H1 (cell line): ENCODE measurements around the gene LPCAT1. TPM values are rescaled to one million over a fixed set of nuclear protein-coding genes. Genes with fewer than 3 reads are reported as not detected.

Source experiments
- ASH2L ChIP-seq: fragments of 200-600, 300-600 bp; sonication (generic); IDR thresholded peaks from one replicate; pipeline ENCODE4 v1.7.1; 2017; ENCODE audit warnings: low read length
- JUN ChIP-seq: IDR thresholded peaks from 2 replicates; pipeline ENCODE4 v1.6.1; 2011; ENCODE audit warnings: low read depth, mild to moderate bottlenecking, improper control_type of control experiment, low read length
- JUND ChIP-seq: IDR thresholded peaks from 2 replicates; pipeline ENCODE4 v1.6.1; 2011; ENCODE audit warnings: mild to moderate bottlenecking, improper control_type of control experiment, low read length
- YY1 ChIP-seq: IDR thresholded peaks from 2 replicates; pipeline ENCODE4 v1.6.1; 2011; ENCODE audit warnings: low read depth, mild to moderate bottlenecking, low read length
- polyA plus RNA-seq, 7 experiments: library from polyadenylated mRNA; depleted of rRNA in 3 of 7; stranded (reverse) in 5 of 7; unstranded in 2 of 7; fragments of >200 nt in 5 of 7; fragments of 200-250 nt in 2 of 7; gene quantifications; 1 replicate in 5 of 7; 2 replicates in 1 of 7; 4 replicates in 1 of 7; pipeline versions ENCODE4 v1.2.1 to v1.2.3, GENCODE V29; 2011 to 2013; ENCODE audit warnings: missing spikeins in 2 of 7, mixed read lengths in 2 of 7
- total RNA-seq: library from RNA; stranded (reverse); fragmentation: NEBNext Ultra II Directional; extraction: Animal tissue kit (Norgen Biotek cat#: 25700); gene quantifications from 2 replicates; pipeline ENCODE4 v1.2.1, GENCODE V29; 2021
- TF ChIP-seq, protein P1 (sequence below): fragments of 300-600 bp; sonication (generic); IDR thresholded peaks from 2 replicates; pipeline ENCODE4 v1.7.1; 2012; ENCODE audit warnings: low read length, moderate library complexity, mild to moderate bottlenecking, inconsistent platforms; ENCODE audit not compliant: insufficient replicate concordance
- TF ChIP-seq, protein P2 (sequence below): IDR thresholded peaks from 2 replicates; pipeline ENCODE4 v1.6.1; 2011; ENCODE audit warnings: low read length, improper control_type of control experiment

Gene LPCAT1
- total and polyA plus RNA-seq, 2 of the 8 experiments (the other 6 are each of a cell fraction or from before 2014, with no cell fraction given): 107 to 260 TPM

DNA sequence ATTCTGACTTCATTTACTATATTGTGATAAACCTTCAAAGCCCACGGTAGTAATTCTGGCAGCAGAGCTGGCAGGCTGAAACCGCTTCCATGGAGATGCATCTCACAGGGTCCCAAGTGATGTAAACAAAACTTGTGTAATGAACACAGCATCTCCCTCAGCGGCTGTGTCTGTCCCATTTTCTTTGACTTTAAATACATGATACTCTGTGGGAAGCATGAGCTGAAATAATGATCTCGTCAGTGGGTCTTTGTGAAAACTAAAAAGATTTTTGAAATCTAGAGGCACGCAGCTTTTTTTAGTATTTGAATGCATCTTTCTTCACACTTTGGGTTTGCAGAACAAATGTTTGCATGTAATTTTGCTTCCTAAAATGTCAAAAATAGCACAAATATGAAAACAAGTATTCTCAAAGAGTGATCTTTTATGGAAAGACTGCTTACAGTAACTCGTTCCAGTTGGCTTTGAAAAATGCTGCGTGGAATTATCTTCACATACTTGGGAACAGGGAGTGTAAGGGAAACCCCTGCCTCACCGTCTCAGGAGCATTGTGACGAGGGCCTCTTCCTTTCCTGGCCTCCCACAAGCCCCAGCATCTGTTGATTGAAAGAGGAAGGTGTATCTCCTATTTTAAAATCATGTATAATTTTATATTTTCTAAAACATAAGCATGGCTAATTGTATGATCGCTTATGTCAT lies 18.1 kb upstream of the LPCAT1 start (continued):
- TF ChIP-seq JUN (no peak), YY1 (no peak), JUND (no peak), ASH2L (no peak)
- TF ChIP-seq, protein P1, sequence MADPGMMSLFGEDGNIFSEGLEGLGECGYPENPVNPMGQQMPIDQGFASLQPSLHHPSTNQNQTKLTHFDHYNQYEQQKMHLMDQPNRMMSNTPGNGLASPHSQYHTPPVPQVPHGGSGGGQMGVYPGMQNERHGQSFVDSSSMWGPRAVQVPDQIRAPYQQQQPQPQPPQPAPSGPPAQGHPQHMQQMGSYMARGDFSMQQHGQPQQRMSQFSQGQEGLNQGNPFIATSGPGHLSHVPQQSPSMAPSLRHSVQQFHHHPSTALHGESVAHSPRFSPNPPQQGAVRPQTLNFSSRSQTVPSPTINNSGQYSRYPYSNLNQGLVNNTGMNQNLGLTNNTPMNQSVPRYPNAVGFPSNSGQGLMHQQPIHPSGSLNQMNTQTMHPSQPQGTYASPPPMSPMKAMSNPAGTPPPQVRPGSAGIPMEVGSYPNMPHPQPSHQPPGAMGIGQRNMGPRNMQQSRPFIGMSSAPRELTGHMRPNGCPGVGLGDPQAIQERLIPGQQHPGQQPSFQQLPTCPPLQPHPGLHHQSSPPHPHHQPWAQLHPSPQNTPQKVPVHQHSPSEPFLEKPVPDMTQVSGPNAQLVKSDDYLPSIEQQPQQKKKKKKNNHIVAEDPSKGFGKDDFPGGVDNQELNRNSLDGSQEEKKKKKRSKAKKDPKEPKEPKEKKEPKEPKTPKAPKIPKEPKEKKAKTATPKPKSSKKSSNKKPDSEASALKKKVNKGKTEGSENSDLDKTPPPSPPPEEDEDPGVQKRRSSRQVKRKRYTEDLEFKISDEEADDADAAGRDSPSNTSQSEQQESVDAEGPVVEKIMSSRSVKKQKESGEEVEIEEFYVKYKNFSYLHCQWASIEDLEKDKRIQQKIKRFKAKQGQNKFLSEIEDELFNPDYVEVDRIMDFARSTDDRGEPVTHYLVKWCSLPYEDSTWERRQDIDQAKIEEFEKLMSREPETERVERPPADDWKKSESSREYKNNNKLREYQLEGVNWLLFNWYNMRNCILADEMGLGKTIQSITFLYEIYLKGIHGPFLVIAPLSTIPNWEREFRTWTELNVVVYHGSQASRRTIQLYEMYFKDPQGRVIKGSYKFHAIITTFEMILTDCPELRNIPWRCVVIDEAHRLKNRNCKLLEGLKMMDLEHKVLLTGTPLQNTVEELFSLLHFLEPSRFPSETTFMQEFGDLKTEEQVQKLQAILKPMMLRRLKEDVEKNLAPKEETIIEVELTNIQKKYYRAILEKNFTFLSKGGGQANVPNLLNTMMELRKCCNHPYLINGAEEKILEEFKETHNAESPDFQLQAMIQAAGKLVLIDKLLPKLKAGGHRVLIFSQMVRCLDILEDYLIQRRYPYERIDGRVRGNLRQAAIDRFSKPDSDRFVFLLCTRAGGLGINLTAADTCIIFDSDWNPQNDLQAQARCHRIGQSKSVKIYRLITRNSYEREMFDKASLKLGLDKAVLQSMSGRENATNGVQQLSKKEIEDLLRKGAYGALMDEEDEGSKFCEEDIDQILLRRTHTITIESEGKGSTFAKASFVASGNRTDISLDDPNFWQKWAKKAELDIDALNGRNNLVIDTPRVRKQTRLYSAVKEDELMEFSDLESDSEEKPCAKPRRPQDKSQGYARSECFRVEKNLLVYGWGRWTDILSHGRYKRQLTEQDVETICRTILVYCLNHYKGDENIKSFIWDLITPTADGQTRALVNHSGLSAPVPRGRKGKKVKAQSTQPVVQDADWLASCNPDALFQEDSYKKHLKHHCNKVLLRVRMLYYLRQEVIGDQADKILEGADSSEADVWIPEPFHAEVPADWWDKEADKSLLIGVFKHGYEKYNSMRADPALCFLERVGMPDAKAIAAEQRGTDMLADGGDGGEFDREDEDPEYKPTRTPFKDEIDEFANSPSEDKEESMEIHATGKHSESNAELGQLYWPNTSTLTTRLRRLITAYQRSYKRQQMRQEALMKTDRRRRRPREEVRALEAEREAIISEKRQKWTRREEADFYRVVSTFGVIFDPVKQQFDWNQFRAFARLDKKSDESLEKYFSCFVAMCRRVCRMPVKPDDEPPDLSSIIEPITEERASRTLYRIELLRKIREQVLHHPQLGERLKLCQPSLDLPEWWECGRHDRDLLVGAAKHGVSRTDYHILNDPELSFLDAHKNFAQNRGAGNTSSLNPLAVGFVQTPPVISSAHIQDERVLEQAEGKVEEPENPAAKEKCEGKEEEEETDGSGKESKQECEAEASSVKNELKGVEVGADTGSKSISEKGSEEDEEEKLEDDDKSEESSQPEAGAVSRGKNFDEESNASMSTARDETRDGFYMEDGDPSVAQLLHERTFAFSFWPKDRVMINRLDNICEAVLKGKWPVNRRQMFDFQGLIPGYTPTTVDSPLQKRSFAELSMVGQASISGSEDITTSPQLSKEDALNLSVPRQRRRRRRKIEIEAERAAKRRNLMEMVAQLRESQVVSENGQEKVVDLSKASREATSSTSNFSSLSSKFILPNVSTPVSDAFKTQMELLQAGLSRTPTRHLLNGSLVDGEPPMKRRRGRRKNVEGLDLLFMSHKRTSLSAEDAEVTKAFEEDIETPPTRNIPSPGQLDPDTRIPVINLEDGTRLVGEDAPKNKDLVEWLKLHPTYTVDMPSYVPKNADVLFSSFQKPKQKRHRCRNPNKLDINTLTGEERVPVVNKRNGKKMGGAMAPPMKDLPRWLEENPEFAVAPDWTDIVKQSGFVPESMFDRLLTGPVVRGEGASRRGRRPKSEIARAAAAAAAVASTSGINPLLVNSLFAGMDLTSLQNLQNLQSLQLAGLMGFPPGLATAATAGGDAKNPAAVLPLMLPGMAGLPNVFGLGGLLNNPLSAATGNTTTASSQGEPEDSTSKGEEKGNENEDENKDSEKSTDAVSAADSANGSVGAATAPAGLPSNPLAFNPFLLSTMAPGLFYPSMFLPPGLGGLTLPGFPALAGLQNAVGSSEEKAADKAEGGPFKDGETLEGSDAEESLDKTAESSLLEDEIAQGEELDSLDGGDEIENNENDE: no peak
- TF ChIP-seq, protein P2, sequence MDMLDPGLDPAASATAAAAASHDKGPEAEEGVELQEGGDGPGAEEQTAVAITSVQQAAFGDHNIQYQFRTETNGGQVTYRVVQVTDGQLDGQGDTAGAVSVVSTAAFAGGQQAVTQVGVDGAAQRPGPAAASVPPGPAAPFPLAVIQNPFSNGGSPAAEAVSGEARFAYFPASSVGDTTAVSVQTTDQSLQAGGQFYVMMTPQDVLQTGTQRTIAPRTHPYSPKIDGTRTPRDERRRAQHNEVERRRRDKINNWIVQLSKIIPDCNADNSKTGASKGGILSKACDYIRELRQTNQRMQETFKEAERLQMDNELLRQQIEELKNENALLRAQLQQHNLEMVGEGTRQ: no peak
- TF ChIP-seq, all 59 proteins: peak for 0
